Omental fat pad (tissue), 4 donors: ENCODE measurements around the gene PTH1R. TPM values are rescaled to one million over a fixed set of nuclear protein-coding genes. Genes with fewer than 3 reads are reported as not detected.

Experiments used
- ATAC-seq: fragments of 150-250 bp; one replicate; pipeline ENCODE4 v1.9.1; 2016; ENCODE audit warnings: mild to moderate bottlenecking, moderate library complexity; ENCODE audit not compliant: low FRiP score
- DNase-seq: peaks from one replicate; pipeline ENCODE4 v3.0.0-alpha.2; 2019; ENCODE audit warnings: low spot score
- total RNA-seq, 4 donors: library from RNA; depleted of rRNA; stranded (reverse); fragments of >200 nt; gene quantifications; one replicate each; pipeline ENCODE4 v1.1.0, GENCODE V29; 2016
- TF ChIP-seq, protein P1 (sequence below), 3 donors: fragments of 450-650 bp; IDR thresholded peaks; one replicate each; pipeline ENCODE4 v1.5.1; 2016 to 2017; ENCODE audit warnings: antibody characterized with exemption in 3 of 3, mild to moderate bottlenecking in 3 of 3, moderate library complexity in 2 of 3

Gene PTH1R
- total RNA-seq, 4 donors from 2014 or later: 16.1 to 32.3 (median 17.9) TPM

- DNase-seq: no peak
- TF ChIP-seq, protein P1, sequence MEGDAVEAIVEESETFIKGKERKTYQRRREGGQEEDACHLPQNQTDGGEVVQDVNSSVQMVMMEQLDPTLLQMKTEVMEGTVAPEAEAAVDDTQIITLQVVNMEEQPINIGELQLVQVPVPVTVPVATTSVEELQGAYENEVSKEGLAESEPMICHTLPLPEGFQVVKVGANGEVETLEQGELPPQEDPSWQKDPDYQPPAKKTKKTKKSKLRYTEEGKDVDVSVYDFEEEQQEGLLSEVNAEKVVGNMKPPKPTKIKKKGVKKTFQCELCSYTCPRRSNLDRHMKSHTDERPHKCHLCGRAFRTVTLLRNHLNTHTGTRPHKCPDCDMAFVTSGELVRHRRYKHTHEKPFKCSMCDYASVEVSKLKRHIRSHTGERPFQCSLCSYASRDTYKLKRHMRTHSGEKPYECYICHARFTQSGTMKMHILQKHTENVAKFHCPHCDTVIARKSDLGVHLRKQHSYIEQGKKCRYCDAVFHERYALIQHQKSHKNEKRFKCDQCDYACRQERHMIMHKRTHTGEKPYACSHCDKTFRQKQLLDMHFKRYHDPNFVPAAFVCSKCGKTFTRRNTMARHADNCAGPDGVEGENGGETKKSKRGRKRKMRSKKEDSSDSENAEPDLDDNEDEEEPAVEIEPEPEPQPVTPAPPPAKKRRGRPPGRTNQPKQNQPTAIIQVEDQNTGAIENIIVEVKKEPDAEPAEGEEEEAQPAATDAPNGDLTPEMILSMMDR (IDR thresholded peaks at IDR 0.05): no peak
- no peak for ATAC-seq
Observed at GRCh38 chr3:46849686-46850467, 27.6 kb upstream of the PTH1R start.

GRCh38 chr3:46850468-46850779 is 27.1 kb upstream of the PTH1R start:
- TF ChIP-seq, protein P1 (IDR thresholded peaks at IDR 0.05): no peak
- no peak for ATAC-seq
- DNase-seq: no peak

DNA sequence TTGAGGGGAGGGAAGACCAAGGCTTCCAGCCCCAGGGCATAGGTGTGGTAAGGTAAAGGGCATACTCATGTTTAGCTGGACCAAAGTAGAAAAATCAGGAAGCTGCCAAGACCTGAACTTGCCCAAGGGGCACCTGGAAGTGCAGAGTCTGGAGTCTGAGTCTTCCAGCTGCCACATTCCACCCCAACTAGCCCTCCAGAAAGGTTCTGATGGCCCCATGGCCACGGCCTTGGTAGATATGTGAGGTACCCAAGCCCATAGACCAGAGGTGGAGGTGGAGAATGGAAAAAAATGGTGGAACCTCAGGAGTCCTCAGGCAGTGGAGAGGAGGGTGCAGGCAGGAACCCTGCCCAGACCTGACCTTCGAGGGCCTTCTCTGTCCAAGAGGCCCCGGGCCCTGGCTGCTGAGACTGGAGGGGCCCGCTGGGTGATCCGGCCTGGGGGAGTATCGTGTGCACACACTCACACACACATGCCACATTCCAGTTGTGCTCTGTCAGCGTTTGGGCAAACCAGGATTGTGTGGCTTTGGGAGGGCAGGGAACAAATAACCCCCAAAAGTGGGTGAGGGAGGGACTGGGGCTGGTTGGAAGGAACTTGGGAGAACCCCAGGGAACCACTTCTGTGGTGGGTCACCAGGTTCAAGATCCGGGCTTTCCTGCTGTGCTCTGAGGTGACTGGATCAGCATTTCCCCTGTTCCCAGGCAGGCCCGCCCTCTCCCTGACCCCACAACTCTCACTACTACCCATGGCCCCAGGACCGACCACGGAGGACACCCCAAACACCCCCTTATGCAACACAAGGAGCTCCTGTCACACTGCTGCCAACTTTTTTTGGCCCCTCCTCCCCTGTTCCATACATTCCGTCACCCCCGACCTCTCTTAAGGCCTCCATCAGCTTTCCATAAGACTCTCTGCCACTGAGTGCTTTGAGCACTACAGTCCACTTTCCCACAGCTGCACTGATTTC is 25.9 kb upstream of the PTH1R start:
- ATAC-seq (no peak), DNase-seq (peak; percentile 16)
- TF ChIP-seq, protein P1 (IDR thresholded peaks at IDR 0.05): no peak

DNA sequence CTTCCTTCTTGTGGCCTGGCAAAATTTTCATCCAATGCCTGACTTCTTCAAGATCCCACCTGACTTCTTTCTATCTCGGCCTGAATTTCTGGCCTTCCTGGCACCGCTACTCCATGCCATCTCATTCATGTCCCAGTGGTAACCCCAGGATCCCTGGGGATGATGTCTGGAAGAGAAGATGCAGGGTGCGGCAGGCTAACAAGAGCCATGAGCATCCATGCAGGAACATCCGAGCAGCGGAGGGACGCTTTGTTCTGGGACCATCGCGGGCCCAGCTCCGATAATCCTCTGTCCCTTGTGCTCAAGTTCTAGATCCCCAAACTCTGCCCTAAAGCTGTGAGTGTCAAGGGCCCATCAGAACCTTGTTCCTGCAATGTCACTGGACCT is 25.2 kb upstream of the PTH1R start:
- ATAC-seq (no peak), DNase-seq (peak; percentile 3)
- TF ChIP-seq, protein P1 (IDR thresholded peaks at IDR 0.05): no peak

DNA sequence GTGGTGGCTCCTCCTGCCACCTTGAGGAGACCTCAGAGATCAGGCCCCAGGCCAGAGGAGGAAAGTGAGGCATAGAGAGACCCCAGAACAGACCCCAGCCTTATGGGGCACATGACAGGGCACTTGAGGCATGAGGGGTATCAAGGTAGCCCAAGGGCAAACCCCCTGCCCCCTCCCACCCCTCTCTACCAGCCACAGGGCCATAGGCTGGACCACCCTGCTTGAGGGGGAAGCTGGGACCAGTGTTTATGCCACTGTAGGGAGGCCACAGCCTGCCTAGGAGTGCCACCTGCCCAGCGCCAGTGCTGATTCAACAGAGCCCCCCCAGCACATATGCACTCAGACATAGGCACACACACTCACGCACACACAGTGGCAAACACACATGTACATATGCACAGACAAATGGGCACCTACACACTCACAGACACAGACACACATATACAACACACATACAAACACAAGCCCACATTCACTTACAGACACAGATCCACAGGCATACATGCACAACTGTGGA is 24.6 kb upstream of the PTH1R start:
- no peak for DNase-seq
- TF ChIP-seq, protein P1 (IDR thresholded peaks at IDR 0.05): no peak
- no peak for ATAC-seq

DNA sequence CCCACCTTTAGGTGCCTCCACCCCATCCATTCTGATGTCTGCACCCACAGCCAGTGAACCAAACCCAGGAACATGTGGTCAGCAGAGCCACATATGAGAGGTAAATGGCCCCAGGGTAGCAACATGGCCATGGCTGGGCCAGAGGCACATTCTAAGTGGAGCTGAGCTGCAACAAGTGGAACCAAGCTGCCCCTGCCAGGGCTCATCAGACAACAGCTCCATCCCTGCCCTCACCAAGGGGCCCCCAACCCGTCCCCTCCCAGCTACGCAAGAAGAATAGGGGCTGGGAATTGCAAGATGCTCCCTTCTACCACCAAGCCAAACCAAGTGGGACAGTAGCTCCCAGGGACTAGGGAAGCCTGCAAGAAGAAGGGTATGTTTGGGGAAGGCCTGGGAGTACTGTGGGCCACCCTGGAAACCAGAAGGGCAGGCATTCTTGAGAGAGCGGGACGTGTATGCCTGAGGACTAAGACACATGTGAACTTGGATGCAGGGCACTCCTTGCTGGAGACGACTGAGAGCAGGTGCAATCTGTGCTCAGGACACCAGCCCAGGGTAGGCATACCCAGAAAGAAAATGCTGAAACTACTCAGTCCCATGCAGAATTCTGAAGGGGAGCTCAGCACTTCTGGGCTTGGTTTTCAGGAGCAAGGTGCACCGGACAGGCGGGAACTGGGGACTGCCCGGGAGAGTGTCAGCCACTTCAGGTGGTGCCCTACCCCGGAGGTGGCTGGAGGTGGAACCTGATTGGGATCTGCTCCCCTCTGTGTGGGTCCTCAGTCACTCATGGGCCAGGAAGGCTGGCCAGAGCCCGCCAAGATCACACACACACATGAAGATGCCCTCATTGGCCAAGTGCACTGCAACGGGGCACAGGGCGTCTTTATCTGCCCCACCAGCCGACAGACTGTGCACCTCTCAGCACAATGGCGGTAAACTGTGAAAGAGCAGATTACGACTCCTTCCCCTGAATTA is 23.8 kb upstream of the PTH1R start:
- no peak for DNase-seq
- TF ChIP-seq, protein P1 (IDR thresholded peaks at IDR 0.05): no peak
- no peak for ATAC-seq
